ENCODE data around the gene ANK2.

The ANK2 gene

GRCh38 chr4:113336556-113336955, 287.1 kb downstream of the ANK2 start:
- H3K4me1 ChIP-seq (ENCODE audit: control insufficient read depth, insufficient read depth, low read length) = no peaks in the 10 kb centered on the region
- 90 to 93% methylated on average over 2 of the region's 2 CpGs for WGBS, 2 experiments
- H3K27ac ChIP-seq (ENCODE audit: insufficient read depth, low read depth, low read length, poor library complexity, severe bottlenecking) = no peak overlapping the region
- H3K4me3 ChIP-seq (ENCODE audit: insufficient read depth, low read depth, low read length) = no peak overlapping the region
- H3K9me3 ChIP-seq (ENCODE audit: control insufficient read depth, low read length) = no peaks in the 10 kb centered on the region
- peaks cover 3% of the 10 kb centered on the region for H3K36me3 ChIP-seq (ENCODE audit: control insufficient read depth, insufficient read depth, low read length)
- no peaks in the 10 kb centered on the region for H3K27me3 ChIP-seq (ENCODE audit: control insufficient read depth, insufficient read depth, low read length, poor library complexity, severe bottlenecking)

GRCh38 chr4:113339430-113339813, 290.0 kb downstream of the ANK2 start:
- 91 to 98% methylated on average over 3 to 4 of the region's 4 CpGs for WGBS, 2 experiments
- peaks cover 5% of the 10 kb centered on the region for H3K36me3 ChIP-seq (ENCODE audit: control insufficient read depth, insufficient read depth, low read length)

GRCh38 chr4:113344100-113344499, 294.6 kb downstream of the ANK2 start:
- no peaks in the 10 kb centered on the region for H3K27me3 ChIP-seq (ENCODE audit: control insufficient read depth, insufficient read depth, low read length, poor library complexity, severe bottlenecking)
- no peak overlapping the region for H3K27ac ChIP-seq (ENCODE audit: insufficient read depth, low read depth, low read length, poor library complexity, severe bottlenecking)
- no peak overlapping the region for H3K4me3 ChIP-seq (ENCODE audit: insufficient read depth, low read depth, low read length)
- WGBS, 2 experiments = 87 to 97% methylated on average over 3 of the region's 3 CpGs
- no peaks in the 10 kb centered on the region for H3K9me3 ChIP-seq (ENCODE audit: control insufficient read depth, low read length)
- no peaks in the 10 kb centered on the region for H3K4me1 ChIP-seq (ENCODE audit: control insufficient read depth, insufficient read depth, low read length)
- H3K36me3 ChIP-seq (ENCODE audit: control insufficient read depth, insufficient read depth, low read length) = peaks cover 9% of the 10 kb centered on the region

More at GRCh38 chr4:113339430-113339813, 290.0 kb downstream of the ANK2 start:
- Histone ChIP-seq H3K4me1 (ENCODE audit: control insufficient read depth, insufficient read depth, low read length) (no peaks in the 10 kb centered on the region), H3K27ac (ENCODE audit: insufficient read depth, low read depth, low read length, poor library complexity, severe bottlenecking) (no peak overlapping the region), H3K27me3 (ENCODE audit: control insufficient read depth, insufficient read depth, low read length, poor library complexity, severe bottlenecking) (no peaks in the 10 kb centered on the region), H3K4me3 (ENCODE audit: insufficient read depth, low read depth, low read length) (no peak overlapping the region), H3K9me3 (ENCODE audit: control insufficient read depth, low read length) (no peaks in the 10 kb centered on the region)

GRCh38 chr4:113347245-113347644, 297.8 kb downstream of the ANK2 start:
- Histone ChIP-seq H3K27ac (ENCODE audit: insufficient read depth, low read depth, low read length, poor library complexity, severe bottlenecking) (no peak overlapping the region), H3K36me3 (ENCODE audit: control insufficient read depth, insufficient read depth, low read length) (peaks cover 9% of the 10 kb centered on the region), H3K4me3 (ENCODE audit: insufficient read depth, low read depth, low read length) (no peak overlapping the region), H3K9me3 (ENCODE audit: control insufficient read depth, low read length) (no peaks in the 10 kb centered on the region), H3K4me1 (ENCODE audit: control insufficient read depth, insufficient read depth, low read length) (no peaks in the 10 kb centered on the region), H3K27me3 (ENCODE audit: control insufficient read depth, insufficient read depth, low read length, poor library complexity, severe bottlenecking) (no peaks in the 10 kb centered on the region)
- WGBS, 2 experiments = 94 to 97% methylated on average over 2 of the region's 2 CpGs

GRCh38 chr4:113349430-113349829, 300.0 kb downstream of the ANK2 start:
- Histone ChIP-seq H3K4me1 (ENCODE audit: control insufficient read depth, insufficient read depth, low read length) (no peaks in the 10 kb centered on the region), H3K27me3 (ENCODE audit: control insufficient read depth, insufficient read depth, low read length, poor library complexity, severe bottlenecking) (no peaks in the 10 kb centered on the region), H3K27ac (ENCODE audit: insufficient read depth, low read depth, low read length, poor library complexity, severe bottlenecking) (no peak overlapping the region), H3K36me3 (ENCODE audit: control insufficient read depth, insufficient read depth, low read length) (peaks cover 11% of the 10 kb centered on the region), H3K9me3 (ENCODE audit: control insufficient read depth, low read length) (no peaks in the 10 kb centered on the region), H3K4me3 (ENCODE audit: insufficient read depth, low read depth, low read length) (no peak overlapping the region)
- 92 to 100% methylated on average over 4 of the region's 4 CpGs for WGBS, 2 experiments

- Histone ChIP-seq H3K27ac (ENCODE audit: insufficient read depth, low read depth, low read length, poor library complexity, severe bottlenecking) (no peak overlapping the region), H3K4me3 (ENCODE audit: insufficient read depth, low read depth, low read length) (no peak overlapping the region), H3K9me3 (ENCODE audit: control insufficient read depth, low read length) (no peaks in the 10 kb centered on the region), H3K27me3 (ENCODE audit: control insufficient read depth, insufficient read depth, low read length, poor library complexity, severe bottlenecking) (no peaks in the 10 kb centered on the region), H3K36me3 (ENCODE audit: control insufficient read depth, insufficient read depth, low read length) (peaks cover 13% of the 10 kb centered on the region), H3K4me1 (ENCODE audit: control insufficient read depth, insufficient read depth, low read length) (no peaks in the 10 kb centered on the region)
Observed at GRCh38 chr4:113350576-113350975, 301.1 kb downstream of the ANK2 start.

GRCh38 chr4:113355550-113356371, 306.3 kb downstream of the ANK2 start:
- Histone ChIP-seq H3K27me3 (ENCODE audit: control insufficient read depth, insufficient read depth, low read length, poor library complexity, severe bottlenecking) (no peaks in the 10 kb centered on the region), H3K36me3 (ENCODE audit: control insufficient read depth, insufficient read depth, low read length) (peaks cover 15% of the 10 kb centered on the region), H3K9me3 (ENCODE audit: control insufficient read depth, low read length) (no peaks in the 10 kb centered on the region), H3K4me1 (ENCODE audit: control insufficient read depth, insufficient read depth, low read length) (no peaks in the 10 kb centered on the region), H3K4me3 (ENCODE audit: insufficient read depth, low read depth, low read length) (no peak overlapping the region), H3K27ac (ENCODE audit: insufficient read depth, low read depth, low read length, poor library complexity, severe bottlenecking) (no peak overlapping the region)
- 94 to 96% methylated on average over 13 of the region's 13 CpGs for WGBS, 2 experiments

- Histone ChIP-seq H3K4me1 (ENCODE audit: control insufficient read depth, insufficient read depth, low read length) (no peaks in the 10 kb centered on the region), H3K36me3 (ENCODE audit: control insufficient read depth, insufficient read depth, low read length) (peaks cover 15% of the 10 kb centered on the region), H3K9me3 (ENCODE audit: control insufficient read depth, low read length) (no peaks in the 10 kb centered on the region), H3K4me3 (ENCODE audit: insufficient read depth, low read depth, low read length) (no peak overlapping the region), H3K27ac (ENCODE audit: insufficient read depth, low read depth, low read length, poor library complexity, severe bottlenecking) (no peak overlapping the region), H3K27me3 (ENCODE audit: control insufficient read depth, insufficient read depth, low read length, poor library complexity, severe bottlenecking) (no peaks in the 10 kb centered on the region)
- WGBS, 2 experiments = 93 to 95% methylated on average over 3 of the region's 3 CpGs
Observed at GRCh38 chr4:113356453-113356852, 307.0 kb downstream of the ANK2 start.

- Histone ChIP-seq H3K9me3 (ENCODE audit: control insufficient read depth, low read length) (no peaks in the 10 kb centered on the region), H3K27ac (ENCODE audit: insufficient read depth, low read depth, low read length, poor library complexity, severe bottlenecking) (no peak overlapping the region), H3K36me3 (ENCODE audit: control insufficient read depth, insufficient read depth, low read length) (peaks cover 21% of the 10 kb centered on the region), H3K4me1 (ENCODE audit: control insufficient read depth, insufficient read depth, low read length) (no peaks in the 10 kb centered on the region), H3K4me3 (ENCODE audit: insufficient read depth, low read depth, low read length) (no peak overlapping the region), H3K27me3 (ENCODE audit: control insufficient read depth, insufficient read depth, low read length, poor library complexity, severe bottlenecking) (no peaks in the 10 kb centered on the region)
- 94 to 96% methylated on average over 5 of the region's 5 CpGs for WGBS, 2 experiments
Observed at GRCh38 chr4:113358784-113359183, 309.3 kb downstream of the ANK2 start.

GRCh38 chr4:113365377-113365776, 315.9 kb downstream of the ANK2 start:
- Histone ChIP-seq H3K4me3 (ENCODE audit: insufficient read depth, low read depth, low read length) (no peak overlapping the region), H3K9me3 (ENCODE audit: control insufficient read depth, low read length) (no peaks in the 10 kb centered on the region), H3K27ac (ENCODE audit: insufficient read depth, low read depth, low read length, poor library complexity, severe bottlenecking) (no peak overlapping the region), H3K27me3 (ENCODE audit: control insufficient read depth, insufficient read depth, low read length, poor library complexity, severe bottlenecking) (no peaks in the 10 kb centered on the region), H3K4me1 (ENCODE audit: control insufficient read depth, insufficient read depth, low read length) (no peaks in the 10 kb centered on the region), H3K36me3 (ENCODE audit: control insufficient read depth, insufficient read depth, low read length) (peaks cover 30% of the 10 kb centered on the region)
- WGBS, 2 experiments = 92 to 94% methylated on average over 2 of the region's 2 CpGs

Measured in ectodermal cell (in vitro differentiated cells).